Natural killer cell treated with Interleukin-12 subunit alpha and Interleukin-12 subunit beta and Interleukin-15 and Interleukin-18, amount 100 ng/mL, for 72 hours (primary cell): Measurements from ENCODE around the gene DNAJC11. TPM values are rescaled to one million over a fixed set of nuclear protein-coding genes. Genes with fewer than 3 reads are reported as not detected.

Experiments
- ATAC-seq, 2 donors: fragments of 150-1000 bp; cut with Tn5 transposase in 1 of 2; sonication (Bioruptor Pico), chemical (Tn5 transposase) in 1 of 2; 2 replicates each; pipeline ENCODE4 v1.10.0; 2021
- DNase-seq: peaks from one replicate; pipeline ENCODE4 v3.0.0; 2022; ENCODE audit warnings: low spot score
- H3K27ac Mint-ChIP-seq, 2 donors: 1 replicate in 1 of 2; 2 replicates in 1 of 2; pipeline ENCODE4 v1.8.0; 2022; ENCODE audit warnings: mixed read lengths in 2 of 2, mild to moderate bottlenecking in 1 of 2, moderate library complexity in 1 of 2
- H3K27me3 Mint-ChIP-seq, 2 donors: 1 replicate in 1 of 2; 2 replicates in 1 of 2; pipeline ENCODE4 v1.8.0; 2022; ENCODE audit warnings: mixed read lengths in 2 of 2
- H3K36me3 Mint-ChIP-seq: one replicate; pipeline ENCODE4 v1.8.0; 2022; ENCODE audit warnings: mixed read lengths
- H3K4me1 Mint-ChIP-seq, 2 donors: 1 replicate in 1 of 2; 2 replicates in 1 of 2; pipeline ENCODE4 v1.8.0; 2022; ENCODE audit warnings: low read depth in 2 of 2, mixed read lengths in 2 of 2, mild to moderate bottlenecking in 1 of 2
- H3K4me3 Mint-ChIP-seq: one replicate; pipeline ENCODE4 v1.8.0; 2022; ENCODE audit warnings: mixed read lengths
- H3K9me3 Mint-ChIP-seq: 2 replicates; pipeline ENCODE4 v1.8.0; 2022; ENCODE audit warnings: mixed read lengths
- total RNA-seq, 2 donors: library from RNA; stranded (reverse); gene quantifications; one replicate each; pipeline ENCODE4 v1.2.3, GENCODE V29; 2022

The DNAJC11 gene
- total RNA-seq, 2 donors from 2014 or later, result 60.7 to 96.8 TPM

DNA sequence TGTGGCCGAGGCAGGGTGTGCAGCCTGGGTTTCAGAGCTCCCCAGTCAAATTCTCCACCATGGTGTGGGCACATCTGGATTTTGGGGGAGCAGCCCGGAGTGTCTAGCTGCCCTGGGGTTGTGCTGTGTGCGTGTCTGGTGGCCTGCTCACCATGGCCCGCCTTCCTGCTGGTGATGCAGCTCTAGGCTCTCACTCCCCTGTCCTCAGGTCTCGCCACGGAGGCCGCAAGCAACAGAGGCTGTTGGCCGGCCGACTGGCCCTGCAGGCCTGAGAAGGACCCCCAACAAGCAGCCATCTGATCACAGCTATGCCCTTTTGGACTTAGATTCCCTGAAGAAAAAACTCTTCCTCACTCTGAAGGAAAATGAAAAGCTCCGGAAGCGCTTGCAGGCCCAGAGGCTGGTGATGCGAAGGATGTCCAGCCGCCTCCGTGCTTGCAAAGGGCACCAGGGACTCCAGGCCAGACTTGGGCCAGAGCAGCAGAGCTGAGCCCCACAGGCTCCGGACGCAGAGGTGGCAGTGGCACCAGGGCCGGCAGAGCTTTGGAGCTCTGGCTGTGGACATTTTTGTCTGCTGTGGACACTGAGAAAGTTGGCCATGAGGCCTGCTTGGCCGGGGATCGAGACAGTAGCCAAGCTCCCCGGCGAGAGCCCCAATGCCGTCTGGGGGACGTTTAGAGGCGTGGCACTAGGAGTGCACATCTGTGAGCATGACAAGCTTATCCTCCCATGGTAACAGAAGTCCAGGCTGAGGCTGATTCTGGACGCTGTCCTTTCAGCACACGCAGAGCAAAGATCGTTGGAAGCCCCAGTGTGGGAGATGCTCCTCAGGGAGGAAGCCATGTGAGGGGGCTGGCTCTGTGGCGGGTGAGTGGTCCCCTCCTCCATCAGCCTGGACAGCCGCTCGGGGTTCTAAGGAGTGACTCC, 68.8 kb downstream of the DNAJC11 start:
- no peak overlapping the region for H3K4me3 Mint-ChIP-seq
- H3K9me3 Mint-ChIP-seq, result no peaks in the 10 kb centered on the region
- H3K27me3 Mint-ChIP-seq, result no peaks in the 10 kb centered on the region
- DNase-seq (no peak), ATAC-seq (no peak)
- peaks cover 3 to 9% of the 10 kb centered on the region in 2 donors for H3K4me1 Mint-ChIP-seq
- no peaks in the 10 kb centered on the region for H3K36me3 Mint-ChIP-seq
- H3K27ac Mint-ChIP-seq, result no peak overlapping the region

- ATAC-seq (no peak), DNase-seq (no peak)
- no peaks in the 10 kb centered on the region for H3K27me3 Mint-ChIP-seq
- H3K27ac Mint-ChIP-seq, result no peak overlapping the region
- H3K4me1 Mint-ChIP-seq, result peaks cover 14 to 24% of the 10 kb centered on the region in 2 donors
- no peaks in the 10 kb centered on the region for H3K9me3 Mint-ChIP-seq
- H3K36me3 Mint-ChIP-seq, result no peaks in the 10 kb centered on the region
- no peak overlapping the region for H3K4me3 Mint-ChIP-seq
Observed at GRCh38 chr1:6631058-6631457, 70.6 kb downstream of the DNAJC11 start.

DNA sequence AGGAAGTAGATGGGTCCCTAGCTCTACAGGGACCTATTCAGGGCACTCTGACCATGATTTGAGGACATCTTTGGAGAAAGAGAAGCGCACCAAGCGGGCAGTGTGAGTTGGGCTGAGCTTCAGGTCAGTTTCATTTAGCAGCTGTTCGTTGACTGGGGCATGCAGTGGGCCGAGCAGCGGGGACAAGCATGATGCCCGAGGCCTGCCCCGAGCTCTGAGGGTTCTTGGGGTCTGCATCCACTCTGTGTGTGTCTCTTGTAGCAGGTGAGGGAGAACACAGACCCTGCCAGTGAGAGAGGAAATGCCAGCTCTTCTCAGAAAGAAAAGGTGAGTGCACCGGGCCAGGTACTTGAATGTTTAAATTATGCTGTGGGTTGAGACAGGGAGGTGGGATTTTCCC, 71.6 kb downstream of the DNAJC11 start:
- no peak overlapping the region for H3K27ac Mint-ChIP-seq
- peaks cover 14 to 24% of the 10 kb centered on the region in 2 donors for H3K4me1 Mint-ChIP-seq
- H3K27me3 Mint-ChIP-seq, result no peaks in the 10 kb centered on the region
- no peaks in the 10 kb centered on the region for H3K9me3 Mint-ChIP-seq
- ATAC-seq (no peak), DNase-seq (no peak)
- no peaks in the 10 kb centered on the region for H3K36me3 Mint-ChIP-seq
- no peak overlapping the region for H3K4me3 Mint-ChIP-seq

GRCh38 chr1:6628971-6629479, 72.6 kb downstream of the DNAJC11 start:
- H3K9me3 Mint-ChIP-seq, result no peaks in the 10 kb centered on the region
- no peak overlapping the region for H3K4me3 Mint-ChIP-seq
- no peak for ATAC-seq
- no peaks in the 10 kb centered on the region for H3K27me3 Mint-ChIP-seq
- H3K27ac Mint-ChIP-seq, result no peak overlapping the region
- no peaks in the 10 kb centered on the region for H3K36me3 Mint-ChIP-seq
- peaks cover 18 to 28% of the 10 kb centered on the region in 2 donors for H3K4me1 Mint-ChIP-seq
- no peak for DNase-seq

- Mint-ChIP-seq H3K27me3 (no peaks in the 10 kb centered on the region), H3K4me1 (peaks cover 27 to 31% of the 10 kb centered on the region in 2 donors), H3K36me3 (no peaks in the 10 kb centered on the region), H3K27ac (peak overlapping the region; percentile 13 to 69), H3K9me3 (no peaks in the 10 kb centered on the region), H3K4me3 (peak overlapping the region; percentile 93)
- DNase-seq (no peak), ATAC-seq (no peak)
Observed at GRCh38 chr1:6627841-6628545, 73.6 kb downstream of the DNAJC11 start.

- Mint-ChIP-seq H3K4me1 (peaks cover 27 to 31% of the 10 kb centered on the region in 2 donors), H3K27ac (peak overlapping the region; percentile 13 to 83), H3K4me3 (peak overlapping the region; percentile 93), H3K36me3 (no peaks in the 10 kb centered on the region), H3K9me3 (no peaks in the 10 kb centered on the region), H3K27me3 (no peaks in the 10 kb centered on the region)
- ATAC-seq (no peak), DNase-seq (no peak)
Observed at GRCh38 chr1:6627031-6627430, 74.6 kb downstream of the DNAJC11 start.

DNA sequence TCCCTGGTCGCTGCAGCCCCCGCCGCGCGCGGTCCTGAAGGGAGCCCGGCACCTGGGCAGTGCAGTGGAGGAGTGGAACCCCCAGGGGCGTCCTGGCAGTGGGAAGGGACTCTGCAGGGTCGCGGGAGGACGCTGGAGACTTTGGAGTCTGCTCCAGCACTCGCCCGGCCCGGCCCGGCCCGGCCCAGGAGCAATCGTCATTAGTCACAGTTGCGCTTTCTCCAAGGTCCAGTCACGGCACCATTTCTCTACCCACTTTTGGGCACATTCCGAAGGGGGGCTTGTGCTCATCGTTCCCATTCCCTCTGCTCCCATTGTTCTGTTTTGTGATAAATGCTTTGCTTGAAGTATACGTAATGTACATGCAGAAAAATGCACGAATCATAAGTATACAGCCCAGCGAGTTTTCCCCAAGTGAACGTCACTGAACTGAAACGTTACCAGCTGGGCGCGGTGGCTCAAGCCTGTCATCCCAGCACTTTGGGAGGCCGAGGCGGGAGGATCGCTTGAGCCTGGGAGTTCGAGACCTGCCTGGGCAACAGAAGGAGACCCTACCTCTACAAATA, 75.9 kb downstream of the DNAJC11 start:
- Mint-ChIP-seq H3K36me3 (no peaks in the 10 kb centered on the region), H3K27me3 (no peaks in the 10 kb centered on the region), H3K4me3 (peak overlapping the region; percentile 93), H3K27ac (peak overlapping the region in 1 of 2 donors; percentile 83), H3K4me1 (peaks cover 27 to 31% of the 10 kb centered on the region in 2 donors), H3K9me3 (no peaks in the 10 kb centered on the region)
- DNase-seq (no peak), ATAC-seq (peak in 1 of 2 donors; percentile 57)

- Mint-ChIP-seq H3K4me1 (peaks cover 27 to 31% of the 10 kb centered on the region in 2 donors), H3K9me3 (no peaks in the 10 kb centered on the region), H3K27ac (peak within 1 kb of the TSS in 1 of 2 donors; percentile 83), H3K27me3 (no peaks in the 10 kb centered on the region), H3K4me3 (peak within 1 kb of the TSS; percentile 93), H3K36me3 (no peaks in the 10 kb centered on the region)
- ATAC-seq, result peak; percentile 97 to 98
- peak; percentile 89 for DNase-seq
Observed at GRCh38 chr1:6624710-6625583, 76.7 kb downstream of the DNAJC11 start, which contains the start of gene THAP3. THAP3 (plus strand) TSS chr1:6624868; CDS start chr1:6625219, 351 bp downstream.

GRCh38 chr1:6623269-6623965, 78.2 kb downstream of the DNAJC11 start:
- Mint-ChIP-seq H3K9me3 (no peaks in the 10 kb centered on the region), H3K4me1 (peaks cover 25 to 27% of the 10 kb centered on the region in 2 donors), H3K27me3 (no peaks in the 10 kb centered on the region), H3K4me3 (no peak overlapping the region), H3K36me3 (no peaks in the 10 kb centered on the region), H3K27ac (no peak overlapping the region)
- ATAC-seq (no peak), DNase-seq (no peak)

GRCh38 chr1:6622396-6623152, 79.0 kb downstream of the DNAJC11 start:
- Mint-ChIP-seq H3K36me3 (no peaks in the 10 kb centered on the region), H3K4me3 (no peak overlapping the region), H3K27me3 (no peaks in the 10 kb centered on the region), H3K27ac (no peak overlapping the region), H3K4me1 (peaks cover 19 to 21% of the 10 kb centered on the region in 2 donors), H3K9me3 (no peaks in the 10 kb centered on the region)
- DNase-seq (no peak), ATAC-seq (no peak)

DNA sequence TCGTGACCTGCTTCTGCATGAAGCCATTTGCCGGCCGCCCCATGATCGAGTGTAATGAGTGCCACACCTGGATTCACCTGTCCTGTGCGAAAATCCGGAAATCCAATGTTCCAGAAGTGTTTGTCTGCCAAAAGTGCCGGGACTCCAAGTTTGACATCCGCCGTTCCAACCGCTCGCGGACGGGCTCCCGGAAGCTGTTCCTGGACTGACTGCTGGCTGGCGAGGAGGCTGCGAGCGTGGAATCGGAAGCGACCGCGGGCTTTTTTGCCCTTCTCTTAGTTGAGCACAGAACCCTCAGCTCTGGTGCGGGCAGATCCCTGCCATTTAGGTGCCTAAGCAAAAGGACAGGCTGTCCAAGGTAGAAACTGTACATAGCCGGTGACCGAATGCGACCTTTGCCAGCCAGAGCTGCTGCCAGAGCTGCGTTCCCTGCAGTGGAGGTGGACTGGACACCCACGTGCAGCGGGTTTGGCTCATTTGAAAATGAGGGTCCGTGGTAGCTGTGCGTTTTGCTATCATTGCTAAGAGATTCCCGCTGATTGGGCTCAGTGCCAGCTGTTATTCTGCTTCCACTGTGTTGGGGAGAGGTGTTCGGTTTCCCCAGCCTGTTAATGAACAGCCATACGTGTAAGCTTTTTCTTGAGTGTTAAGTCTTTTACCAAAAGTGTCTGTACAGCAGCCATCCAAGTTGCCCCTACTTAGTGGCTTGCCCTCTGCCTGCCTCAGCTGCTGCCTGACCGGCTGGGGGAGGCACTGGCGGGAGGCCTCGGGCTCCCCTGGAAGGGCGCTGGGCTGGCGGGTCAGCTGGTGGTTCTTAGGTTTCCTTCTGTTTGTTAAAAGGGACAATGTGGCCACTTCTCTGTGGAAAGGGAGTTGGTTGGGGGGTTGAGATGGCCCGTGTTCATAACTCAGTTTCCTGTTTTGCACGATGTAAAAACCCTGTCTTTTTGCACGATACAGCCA, 79.9 kb downstream of the DNAJC11 start:
- H3K4me1 Mint-ChIP-seq, result peaks cover 15 to 17% of the 10 kb centered on the region in 2 donors
- no peak overlapping the region for H3K4me3 Mint-ChIP-seq
- no peaks in the 10 kb centered on the region for H3K9me3 Mint-ChIP-seq
- no peaks in the 10 kb centered on the region for H3K36me3 Mint-ChIP-seq
- DNase-seq (no peak), ATAC-seq (no peak)
- no peaks in the 10 kb centered on the region for H3K27me3 Mint-ChIP-seq
- no peak overlapping the region for H3K27ac Mint-ChIP-seq
